C4-2B (cell line): ENCODE measurements around the gene RPL36.
"Not testable (repeated sequence)": the region's sequence is repeated elsewhere in the genome, so short reads cannot be mapped to it uniquely, and the experiment has no call there.

Experiments
- CTCF ChIP-seq: fragments of 450-650 bp; conservative IDR thresholded peaks from 2 replicates; pipeline ENCODE4 v1.5.1; 2017; ENCODE audit warnings: mild to moderate bottlenecking
- ZFX ChIP-seq: fragments of 450-650 bp; IDR thresholded peaks from 2 replicates; pipeline ENCODE4 v1.6.1; 2017

- TF ChIP-seq CTCF, ZFX: not testable (repeated sequence)
Observed at GRCh38 chr19:5702053-5702410, 11.9 kb downstream of the RPL36 start.
